DND-41 (cell line): ENCODE data around the gene HECW1.
"Not testable (repeated sequence)": the region's sequence is repeated elsewhere in the genome, so short reads cannot be mapped to it uniquely, and the experiment has no call there.

Experiments used
- ATAC-seq: fragments of 200-7000 bp; cut with Tn5 transposase; 3 replicates; pipeline ENCODE4 v1.9.1; 2021; ENCODE audit warnings: low read depth; ENCODE audit not compliant: insufficient read depth
- DNase-seq: peaks from one replicate; pipeline ENCODE4 v3.0.0-alpha.2; 2020
- H2AFZ ChIP-seq: 2 replicates; pipeline ENCODE4 v1.6.0; 2012; ENCODE audit warnings: low read depth, low read length
- H3K27ac ChIP-seq: 2 replicates; pipeline ENCODE4 v1.5.1; 2012; ENCODE audit warnings: low read length, inconsistent platforms
- H3K27me3 ChIP-seq: fragments of 200-600 bp; sonication (generic); 2 replicates; pipeline ENCODE4 v1.6.0; 2012; ENCODE audit warnings: low read length, mild to moderate bottlenecking, inconsistent platforms; ENCODE audit not compliant: insufficient read depth, poor library complexity
- H3K36me3 ChIP-seq: 2 replicates; pipeline ENCODE4 v1.5.1; 2012; ENCODE audit warnings: low read length, inconsistent platforms; ENCODE audit not compliant: insufficient read depth
- H3K4me1 ChIP-seq: 2 replicates; pipeline ENCODE4 v1.5.1; 2012; ENCODE audit warnings: mild to moderate bottlenecking, low read length; ENCODE audit not compliant: insufficient read depth
- H3K4me2 ChIP-seq: 2 replicates; pipeline ENCODE4 v1.6.0; 2012; ENCODE audit warnings: mild to moderate bottlenecking, moderate library complexity, low read length, inconsistent platforms; ENCODE audit not compliant: insufficient read depth
- H3K4me3 ChIP-seq, 2 experiments: fragments of 200-600 bp in 1 of 2; shearing (Covaris generic) in 1 of 2; 2 replicates each; pipeline ENCODE4 v1.5.1; 2012 to 2016; ENCODE audit warnings: inconsistent platforms in 2 of 2, low read length in 2 of 2, mild to moderate bottlenecking in 2 of 2, low read depth in 1 of 2, moderate library complexity in 1 of 2
- H3K79me2 ChIP-seq: 2 replicates; pipeline ENCODE4 v1.6.0; 2012; ENCODE audit warnings: low read length, inconsistent platforms; ENCODE audit not compliant: insufficient read depth
- H3K9ac ChIP-seq: 2 replicates; pipeline ENCODE4 v1.6.0; 2012; ENCODE audit warnings: low read depth, mild to moderate bottlenecking, inconsistent platforms, low read length, moderate library complexity
- H3K9me3 ChIP-seq: 2 replicates; pipeline ENCODE4 v1.5.1; 2012; ENCODE audit warnings: low read length, moderate library complexity, mild to moderate bottlenecking, inconsistent platforms; ENCODE audit not compliant: insufficient read depth, severe bottlenecking
- H4K20me1 ChIP-seq: 2 replicates; pipeline ENCODE4 v1.6.0; 2012; ENCODE audit warnings: low read length; ENCODE audit not compliant: insufficient read depth
- EZH2 ChIP-seq: IDR thresholded peaks from 3 replicates; pipeline ENCODE4 v1.6.1; 2012; ENCODE audit warnings: borderline replicate concordance, low read depth, mild to moderate bottlenecking, moderate library complexity, low read length, inconsistent platforms; ENCODE audit not compliant: severe bottlenecking
- TF ChIP-seq, protein P1 (sequence below): IDR thresholded peaks from 2 replicates; pipeline ENCODE4 v1.5.1; 2012; ENCODE audit warnings: borderline replicate concordance, low read length, moderate library complexity, mild to moderate bottlenecking; ENCODE audit not compliant: poor library complexity, severe bottlenecking; ENCODE audit errors: extremely low read depth

Gene HECW1

DNA sequence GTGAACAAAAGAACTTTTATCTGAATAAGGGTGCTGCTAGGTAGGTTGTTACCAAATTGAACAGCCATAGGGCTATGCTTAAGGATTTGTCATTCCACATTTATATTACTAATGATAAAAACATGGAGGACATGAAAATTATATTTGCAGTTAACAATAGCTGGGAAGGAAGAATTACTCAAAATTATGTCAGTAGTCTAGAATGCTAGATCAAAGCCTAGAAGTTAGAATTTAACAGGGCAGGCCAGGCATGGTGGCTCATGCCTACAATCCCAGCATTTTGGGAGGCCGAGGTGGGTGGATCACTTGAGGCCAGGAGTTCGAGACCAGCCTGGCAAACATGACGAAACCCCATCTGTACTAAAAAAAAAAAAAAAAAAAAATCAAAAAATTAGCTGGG lies 479.9 kb downstream of the HECW1 start:
- H3K27ac ChIP-seq, result no peak overlapping the region
- H3K79me2 ChIP-seq, result peaks cover 100% of the 10 kb centered on the region
- H3K36me3 ChIP-seq, result peaks cover 54% of the 10 kb centered on the region
- H3K4me2 ChIP-seq, result peak overlapping the region; percentile 33; the same call in 1 of the 2 replicates
- DNase-seq (no peak), ATAC-seq (no peak)
- no peak overlapping the region for H3K9ac ChIP-seq
- H4K20me1 ChIP-seq, result peaks cover 87% of the 10 kb centered on the region
- no peaks in the 10 kb centered on the region for H3K9me3 ChIP-seq
- no peak overlapping the region for H3K4me3 ChIP-seq
- TF ChIP-seq EZH2, result no peak
- TF ChIP-seq, protein P1, sequence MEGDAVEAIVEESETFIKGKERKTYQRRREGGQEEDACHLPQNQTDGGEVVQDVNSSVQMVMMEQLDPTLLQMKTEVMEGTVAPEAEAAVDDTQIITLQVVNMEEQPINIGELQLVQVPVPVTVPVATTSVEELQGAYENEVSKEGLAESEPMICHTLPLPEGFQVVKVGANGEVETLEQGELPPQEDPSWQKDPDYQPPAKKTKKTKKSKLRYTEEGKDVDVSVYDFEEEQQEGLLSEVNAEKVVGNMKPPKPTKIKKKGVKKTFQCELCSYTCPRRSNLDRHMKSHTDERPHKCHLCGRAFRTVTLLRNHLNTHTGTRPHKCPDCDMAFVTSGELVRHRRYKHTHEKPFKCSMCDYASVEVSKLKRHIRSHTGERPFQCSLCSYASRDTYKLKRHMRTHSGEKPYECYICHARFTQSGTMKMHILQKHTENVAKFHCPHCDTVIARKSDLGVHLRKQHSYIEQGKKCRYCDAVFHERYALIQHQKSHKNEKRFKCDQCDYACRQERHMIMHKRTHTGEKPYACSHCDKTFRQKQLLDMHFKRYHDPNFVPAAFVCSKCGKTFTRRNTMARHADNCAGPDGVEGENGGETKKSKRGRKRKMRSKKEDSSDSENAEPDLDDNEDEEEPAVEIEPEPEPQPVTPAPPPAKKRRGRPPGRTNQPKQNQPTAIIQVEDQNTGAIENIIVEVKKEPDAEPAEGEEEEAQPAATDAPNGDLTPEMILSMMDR, result no peak
- no peaks in the 10 kb centered on the region for H3K27me3 ChIP-seq
- peaks cover 66% of the 10 kb centered on the region for H3K4me1 ChIP-seq
- no peak overlapping the region for H2AFZ ChIP-seq

DNA sequence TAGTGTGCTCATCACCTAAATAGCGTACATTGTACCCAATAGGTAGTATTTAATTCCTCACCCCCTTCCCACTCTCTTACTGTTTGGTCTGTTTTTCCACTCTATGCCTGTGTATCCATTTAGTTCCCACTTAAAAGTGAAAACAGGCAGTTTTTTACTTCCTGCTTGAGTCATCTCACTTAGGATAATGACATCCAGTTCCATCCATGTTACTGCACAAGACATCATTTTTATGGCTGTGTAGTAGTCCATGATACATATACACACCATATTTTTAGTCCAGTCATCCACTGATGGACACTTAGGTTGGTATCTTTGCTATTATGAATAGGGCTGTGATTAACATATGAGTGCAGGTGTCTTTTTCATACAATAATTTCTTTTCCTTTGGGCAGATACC lies 480.6 kb downstream of the HECW1 start:
- Histone ChIP-seq H3K27me3 (no peaks in the 10 kb centered on the region), H3K4me3 (no peak overlapping the region), H3K9me3 (no peaks in the 10 kb centered on the region), H3K4me1 (peaks cover 62% of the 10 kb centered on the region), H3K9ac (no peak overlapping the region), H2AFZ (no peak overlapping the region), H3K36me3 (peaks cover 61% of the 10 kb centered on the region), H3K27ac (peak overlapping the region; percentile 1; the same call in 1 of the 2 replicates), H3K79me2 (peaks cover 100% of the 10 kb centered on the region), H3K4me2 (peak overlapping the region; percentile 24; the same call in 1 of the 2 replicates), H4K20me1 (peaks cover 84% of the 10 kb centered on the region)
- ATAC-seq (no peak), DNase-seq (no peak)
- TF ChIP-seq, protein P1, result no peak
- no peak for TF ChIP-seq EZH2

DNA sequence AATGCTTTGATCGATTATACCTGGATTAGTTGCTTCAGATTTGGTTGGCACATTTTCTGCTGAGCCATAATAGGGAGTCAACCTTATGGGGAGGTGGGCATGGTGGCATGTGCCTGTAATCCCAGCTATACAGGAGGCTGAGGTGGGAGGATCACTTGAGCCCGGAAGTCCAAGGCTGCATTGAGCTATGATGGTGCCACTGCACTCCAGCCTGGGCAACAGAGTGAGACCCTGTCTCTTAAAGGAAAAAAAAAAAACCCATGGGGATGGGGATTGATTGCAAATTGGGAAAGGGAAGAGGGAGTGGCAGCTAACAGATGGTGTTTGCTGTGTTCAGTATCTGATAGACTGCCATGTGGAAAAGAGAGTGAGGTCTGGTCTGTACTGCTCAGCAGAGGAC lies 481.6 kb downstream of the HECW1 start:
- H3K36me3 ChIP-seq, result peaks cover 61% of the 10 kb centered on the region
- H3K79me2 ChIP-seq, result peaks cover 100% of the 10 kb centered on the region
- DNase-seq (no peak), ATAC-seq (no peak)
- H3K4me3 ChIP-seq, result no peak overlapping the region
- no peaks in the 10 kb centered on the region for H3K27me3 ChIP-seq
- peaks cover 52% of the 10 kb centered on the region for H3K4me1 ChIP-seq
- H3K4me2 ChIP-seq, result peak overlapping the region; percentile 1; the same call in 1 of the 2 replicates
- TF ChIP-seq, protein P1, result no peak
- no peak for TF ChIP-seq EZH2
- H3K27ac ChIP-seq, result peak overlapping the region; percentile 2; the same call in 1 of the 2 replicates
- no peaks in the 10 kb centered on the region for H3K9me3 ChIP-seq
- no peak overlapping the region for H3K9ac ChIP-seq
- peaks cover 75% of the 10 kb centered on the region for H4K20me1 ChIP-seq
- H2AFZ ChIP-seq, result no peak overlapping the region

DNA sequence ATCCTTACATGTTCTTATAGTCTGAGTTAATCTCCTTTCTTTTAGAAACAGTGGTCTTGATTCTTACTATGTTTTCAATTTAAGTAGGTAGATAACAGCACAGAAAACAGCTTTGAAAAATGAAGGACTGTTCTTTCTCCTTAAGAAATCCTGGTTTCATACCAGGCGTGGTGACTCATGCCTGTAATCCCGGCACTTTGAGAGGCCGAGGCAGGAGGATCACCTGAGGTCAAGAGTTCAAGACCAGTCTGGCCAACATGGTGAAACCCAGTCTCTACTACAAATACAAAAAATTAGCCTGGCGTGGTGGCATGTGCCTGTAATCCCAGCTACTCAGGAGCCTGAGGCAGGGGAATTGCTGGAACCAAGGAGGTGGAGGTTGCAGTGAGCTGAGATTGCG lies 484.0 kb downstream of the HECW1 start:
- H4K20me1 ChIP-seq, result peaks cover 63% of the 10 kb centered on the region
- not testable (repeated sequence) for H3K27ac ChIP-seq, H3K4me3 ChIP-seq, H3K9ac ChIP-seq, ATAC-seq, H3K4me2 ChIP-seq, H2AFZ ChIP-seq, H3K9me3 ChIP-seq, DNase-seq, H3K27me3 ChIP-seq
- H3K4me1 ChIP-seq, result peaks cover 30% of the 10 kb centered on the region
- peaks cover 100% of the 10 kb centered on the region for H3K79me2 ChIP-seq
- peaks cover 73% of the 10 kb centered on the region for H3K36me3 ChIP-seq
